CD4-positive, alpha-beta T cell treated with Interleukin-6 at 100 ng/mL for 8 hours (primary cell): ENCODE measurements around the gene SP100.
A peak's percentile ranks its signal among the peaks of the same experiment; 100 is the strongest.

Source experiments
- DNase-seq: peaks from one replicate; pipeline ENCODE4 v3.0.0-alpha.2; 2020; ENCODE audit warnings: mixed read lengths, low spot score

SP100 gene

GRCh38 chr2:230542751-230543150 lies 126.8 kb downstream of the SP100 start:
- no peak for DNase-seq

- no peak for DNase-seq
Observed at GRCh38 chr2:230552181-230552580, 136.2 kb downstream of the SP100 start.

- DNase-seq, result no peak
Observed at GRCh38 chr2:230557065-230557464, 141.1 kb downstream of the SP100 start.

GRCh38 chr2:230564805-230565779 lies 149.1 kb downstream of the SP100 start:
- DNase-seq, result no peak

- DNase-seq, result no peak
Observed at GRCh38 chr2:230569298-230569697, 153.3 kb downstream of the SP100 start.

GRCh38 chr2:230570987-230571386 lies 155.0 kb downstream of the SP100 start:
- no peak for DNase-seq

- DNase-seq, result peak; percentile 46
Observed at GRCh38 chr2:230575642-230576324, 159.8 kb downstream of the SP100 start.

GRCh38 chr2:230577114-230577513 lies 161.1 kb downstream of the SP100 start:
- no peak for DNase-seq

- DNase-seq, result no peak
Observed at GRCh38 chr2:230578106-230578505, 162.1 kb downstream of the SP100 start.

GRCh38 chr2:230582851-230583283 lies 166.9 kb downstream of the SP100 start:
- no peak for DNase-seq

GRCh38 chr2:230583581-230583980 lies 167.6 kb downstream of the SP100 start:
- DNase-seq, result no peak

- DNase-seq, result no peak
Observed at GRCh38 chr2:230586328-230586982, 170.5 kb downstream of the SP100 start.

- no peak for DNase-seq
Observed at GRCh38 chr2:230589025-230589424, 173.0 kb downstream of the SP100 start.

- DNase-seq, result no peak
Observed at GRCh38 chr2:230589497-230590015, 173.6 kb downstream of the SP100 start.

- no peak for DNase-seq
Observed at GRCh38 chr2:230590333-230590732, 174.3 kb downstream of the SP100 start.

GRCh38 chr2:230591850-230592249 lies 175.8 kb downstream of the SP100 start:
- peak; percentile 13 for DNase-seq

- no peak for DNase-seq
Observed at GRCh38 chr2:230592775-230593174, 176.8 kb downstream of the SP100 start.
